ENCODE measurements around the gene KRT79. TPM values are rescaled to one million over a fixed set of nuclear protein-coding genes. Genes with fewer than 3 reads are reported as not detected.
"Not testable (repeated sequence)": the region's sequence is repeated elsewhere in the genome, so short reads cannot be mapped to it uniquely, and the experiment has no call there.

KRT79 gene
- total RNA-seq, 4 donors from 2014 or later = not detected

DNA sequence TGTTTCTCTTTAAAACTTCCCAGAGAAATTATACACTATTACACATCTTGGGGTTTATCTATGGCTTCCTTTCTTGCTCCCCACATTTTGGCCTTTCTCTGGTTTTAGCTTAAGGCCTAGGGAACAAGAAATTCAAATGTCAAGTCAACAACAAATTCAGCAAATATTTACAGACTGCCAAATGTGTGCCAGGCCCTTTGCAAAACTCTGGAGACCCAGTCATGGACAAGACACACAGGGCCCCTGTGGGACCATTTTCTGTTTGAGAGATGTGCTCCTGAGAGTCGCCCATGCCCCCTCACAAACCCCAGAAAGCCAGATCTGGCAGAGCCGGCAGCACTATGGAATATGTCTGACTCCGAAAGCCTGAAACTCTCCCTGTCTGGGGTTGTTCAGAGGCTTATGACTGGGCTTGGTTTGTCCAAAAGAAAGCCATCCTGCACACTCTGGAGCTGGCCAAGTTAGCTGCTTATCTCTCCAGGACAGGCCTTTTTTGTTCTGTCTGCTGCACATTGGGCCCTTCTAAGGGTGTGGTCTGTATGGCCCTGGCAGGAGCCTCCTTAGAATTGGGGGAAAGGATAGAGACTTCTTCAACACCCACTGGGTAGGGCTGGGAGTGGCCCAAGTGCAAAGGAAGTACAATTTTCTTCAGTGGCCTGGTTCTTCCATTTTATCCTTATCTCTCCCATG is 37.1 kb downstream of the KRT79 start:
- no peak for TF ChIP-seq POLR2A (IDR thresholded peaks at IDR 0.05)
- TF ChIP-seq EP300 (IDR thresholded peaks at IDR 0.05) = no peak
- TF ChIP-seq, protein P1, sequence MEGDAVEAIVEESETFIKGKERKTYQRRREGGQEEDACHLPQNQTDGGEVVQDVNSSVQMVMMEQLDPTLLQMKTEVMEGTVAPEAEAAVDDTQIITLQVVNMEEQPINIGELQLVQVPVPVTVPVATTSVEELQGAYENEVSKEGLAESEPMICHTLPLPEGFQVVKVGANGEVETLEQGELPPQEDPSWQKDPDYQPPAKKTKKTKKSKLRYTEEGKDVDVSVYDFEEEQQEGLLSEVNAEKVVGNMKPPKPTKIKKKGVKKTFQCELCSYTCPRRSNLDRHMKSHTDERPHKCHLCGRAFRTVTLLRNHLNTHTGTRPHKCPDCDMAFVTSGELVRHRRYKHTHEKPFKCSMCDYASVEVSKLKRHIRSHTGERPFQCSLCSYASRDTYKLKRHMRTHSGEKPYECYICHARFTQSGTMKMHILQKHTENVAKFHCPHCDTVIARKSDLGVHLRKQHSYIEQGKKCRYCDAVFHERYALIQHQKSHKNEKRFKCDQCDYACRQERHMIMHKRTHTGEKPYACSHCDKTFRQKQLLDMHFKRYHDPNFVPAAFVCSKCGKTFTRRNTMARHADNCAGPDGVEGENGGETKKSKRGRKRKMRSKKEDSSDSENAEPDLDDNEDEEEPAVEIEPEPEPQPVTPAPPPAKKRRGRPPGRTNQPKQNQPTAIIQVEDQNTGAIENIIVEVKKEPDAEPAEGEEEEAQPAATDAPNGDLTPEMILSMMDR (IDR thresholded peaks at IDR 0.05) = no peak
- TF ChIP-seq POLR2AphosphoS5 (IDR thresholded peaks at IDR 0.05) = no peak
- WGBS, 2 donors (ENCODE audit: low coverage in 1 of 2) = 40 to 81% methylated on average over 1 to 3 of the region's 3 CpGs
- peaks cover 0 to 9% (median 0%) of the 10 kb centered on the region in 3 donors for H3K4me1 ChIP-seq
- H3K9me3 ChIP-seq = no peaks in the 10 kb centered on the region
- no peak overlapping the region for H3K4me3 ChIP-seq
- H3K36me3 ChIP-seq = no peaks in the 10 kb centered on the region
- H3K27ac ChIP-seq = no peak overlapping the region
- ATAC-seq = no peak
- peaks cover 28% of the 10 kb centered on the region for H3K27me3 ChIP-seq

GRCh38 chr12:52796429-52796794 is 37.7 kb downstream of the KRT79 start:
- H3K27ac ChIP-seq = no peak overlapping the region
- 100% methylated on average over 2 of the region's 3 CpGs; no CpG with 5 or more reads in 1 of the 2 donors for WGBS, 2 donors (ENCODE audit: low coverage in 1 of 2)

DNA sequence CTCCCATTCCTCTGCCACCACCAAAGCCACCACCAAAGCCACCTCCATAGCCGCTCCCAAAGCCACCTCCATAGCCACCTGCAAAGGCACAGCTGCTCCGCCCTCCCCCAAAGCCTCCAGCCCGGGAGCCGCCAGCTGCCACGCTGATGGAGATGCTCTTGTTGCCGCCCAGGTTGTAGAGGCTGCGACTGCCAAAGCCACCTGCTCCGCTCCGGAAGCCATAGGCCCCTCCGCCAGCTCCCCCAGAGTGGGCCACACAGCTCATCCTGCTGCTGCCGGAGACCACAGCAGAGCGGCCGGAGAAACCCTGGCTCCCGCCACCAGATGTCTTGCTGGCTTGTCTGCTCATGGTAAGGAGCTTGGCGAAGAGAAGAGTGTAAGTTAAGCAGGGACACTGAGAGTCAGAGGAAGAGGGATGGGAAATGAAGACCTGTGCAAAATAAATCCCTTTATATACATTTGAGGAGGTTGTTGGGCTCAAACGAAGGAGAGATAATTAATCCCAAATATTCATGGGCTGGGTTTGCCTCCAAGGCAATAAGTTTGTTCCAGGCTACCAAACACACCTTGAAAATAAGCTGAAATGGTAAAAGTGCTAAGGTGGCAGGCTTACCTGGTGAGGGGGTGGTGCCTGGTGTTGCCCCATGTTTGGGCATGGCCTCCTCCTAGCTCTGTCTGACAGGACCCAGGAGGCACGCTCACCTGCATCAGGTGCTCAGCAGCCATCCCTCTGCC is 38.2 kb downstream of the KRT79 start, which contains the start of gene KRT3:
KRT3 (minus strand) TSS at position 424 of the 735 bp plus-strand sequence; CDS start at position 349, 75 bp downstream.
- no peak for ATAC-seq
- Histone ChIP-seq H3K4me3 (no peak within 1 kb of the TSS), H3K9me3 (no peaks in the 10 kb centered on the region), H3K27ac (no peak within 1 kb of the TSS), H3K4me1 (peaks cover 0 to 6% (median 0%) of the 10 kb centered on the region in 3 donors), H3K27me3 (peaks cover 39% of the 10 kb centered on the region), H3K36me3 (no peaks in the 10 kb centered on the region)
- TF ChIP-seq EP300 (IDR thresholded peaks at IDR 0.05) (no peak), POLR2AphosphoS5 (IDR thresholded peaks at IDR 0.05) (no peak), POLR2A (IDR thresholded peaks at IDR 0.05) (no peak)
- TF ChIP-seq, protein P1 (IDR thresholded peaks at IDR 0.05) = no peak
- 60 to 89% methylated on average over 2 to 7 of the region's 17 CpGs for WGBS, 2 donors (ENCODE audit: low coverage in 1 of 2)

More at GRCh38 chr12:52796429-52796794, 37.7 kb downstream of the KRT79 start:
- no peak for TF ChIP-seq EP300 (IDR thresholded peaks at IDR 0.05)
- no peak for TF ChIP-seq POLR2AphosphoS5 (IDR thresholded peaks at IDR 0.05)
- no peak for TF ChIP-seq POLR2A (IDR thresholded peaks at IDR 0.05)
- TF ChIP-seq, protein P1 (IDR thresholded peaks at IDR 0.05) = no peak
- Histone ChIP-seq H3K4me3 (no peak overlapping the region), H3K27me3 (peaks cover 34% of the 10 kb centered on the region), H3K9me3 (no peaks in the 10 kb centered on the region), H3K36me3 (no peaks in the 10 kb centered on the region), H3K4me1 (peaks cover 0 to 9% (median 0%) of the 10 kb centered on the region in 3 donors)
- no peak for ATAC-seq

GRCh38 chr12:52795332-52795674 is 38.8 kb downstream of the KRT79 start:
- H3K27ac ChIP-seq, H3K36me3 ChIP-seq, H3K4me1 ChIP-seq, H3K4me3 ChIP-seq, ATAC-seq, H3K9me3 ChIP-seq: not testable (repeated sequence)
- 100% methylated on average over 2 of the region's 2 CpGs; no CpG with 5 or more reads in 1 of the 2 donors for WGBS, 2 donors (ENCODE audit: low coverage in 1 of 2)
- peaks cover 45% of the 10 kb centered on the region for H3K27me3 ChIP-seq

DNA sequence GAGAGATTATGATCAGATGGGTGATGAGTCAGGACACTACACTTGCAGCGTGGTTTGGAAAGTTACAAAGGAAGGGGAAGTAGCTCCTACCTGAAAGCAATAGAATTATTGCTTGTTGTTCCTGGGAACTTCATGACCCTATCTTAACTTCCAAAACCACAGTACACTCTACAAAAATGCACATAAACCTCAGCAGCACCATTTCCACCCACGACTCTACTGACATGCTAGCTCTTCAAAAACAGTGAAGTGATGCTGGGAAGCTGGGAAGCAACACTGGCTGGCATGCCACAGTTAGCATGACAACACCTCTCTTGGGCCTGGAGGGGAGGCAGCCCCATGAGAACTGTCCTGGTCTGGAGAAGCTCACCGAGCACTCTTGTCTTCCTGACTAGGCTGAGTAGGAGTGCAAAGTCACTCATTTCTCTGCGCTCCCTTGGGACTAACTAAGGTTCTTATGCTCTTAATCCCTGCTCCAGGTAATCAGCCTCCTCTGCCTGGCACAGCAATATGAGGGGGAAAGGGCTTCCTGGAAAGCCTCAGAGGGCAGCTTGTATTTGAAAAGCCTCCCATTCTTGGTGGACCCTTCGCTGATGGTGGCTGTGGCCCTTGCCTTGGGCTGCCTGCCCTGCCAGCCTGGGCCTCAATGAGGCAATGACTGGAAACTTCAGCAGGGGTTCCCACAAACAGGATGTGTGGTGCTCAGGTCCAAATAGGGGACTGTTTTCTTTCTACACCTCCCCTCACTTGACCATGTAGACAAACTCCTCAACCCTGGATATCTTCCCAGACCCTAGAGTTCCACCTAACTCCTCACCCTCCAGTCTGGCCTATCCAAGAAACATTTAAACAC is 39.4 kb downstream of the KRT79 start:
- Histone ChIP-seq H3K4me1 (peaks cover 0 to 8% (median 0%) of the 10 kb centered on the region in 3 donors), H3K27me3 (peaks cover 51% of the 10 kb centered on the region), H3K9me3 (no peaks in the 10 kb centered on the region), H3K36me3 (no peaks in the 10 kb centered on the region), H3K27ac (no peak overlapping the region), H3K4me3 (no peak overlapping the region)
- no peak for ATAC-seq
- TF ChIP-seq, protein P1 (IDR thresholded peaks at IDR 0.05) = no peak
- TF ChIP-seq POLR2A (IDR thresholded peaks at IDR 0.05) (no peak), EP300 (IDR thresholded peaks at IDR 0.05) (no peak), POLR2AphosphoS5 (IDR thresholded peaks at IDR 0.05) (no peak)
- WGBS, 2 donors (ENCODE audit: low coverage in 1 of 2) = 63 to 90% methylated on average over 2 to 3 of the region's 5 CpGs

All from gastroesophageal sphincter (tissue), 4 donors.